ENCODE results near the gene RSRC2. TPM values are rescaled to one million over a fixed set of nuclear protein-coding genes. Genes with fewer than 3 reads are reported as not detected.

RSRC2 gene
- total and polyA plus RNA-seq, 8 donors: 49.6 to 283 (median 210) TPM

- TF ChIP-seq CTCF (IDR thresholded peaks at IDR 0.05): no peak
- no peak for DNase-seq
- no peak overlapping the region for H3K27ac ChIP-seq
- H3K9me3 ChIP-seq: no peaks in the 10 kb centered on the region
- no peak overlapping the region for H3K4me3 ChIP-seq
- H3K4me1 ChIP-seq: no peaks in the 10 kb centered on the region
- no peaks in the 10 kb centered on the region for H3K27me3 ChIP-seq
- H3K36me3 ChIP-seq: peaks cover 0 to 44% of the 10 kb centered on the region in 2 donors
- no peak for ATAC-seq
- intact Hi-C loops (cut with DNase I): no loop called here
These were observed 36.6 kb upstream of the RSRC2 start for GRCh38 chr12:122563361-122563760.

DNA sequence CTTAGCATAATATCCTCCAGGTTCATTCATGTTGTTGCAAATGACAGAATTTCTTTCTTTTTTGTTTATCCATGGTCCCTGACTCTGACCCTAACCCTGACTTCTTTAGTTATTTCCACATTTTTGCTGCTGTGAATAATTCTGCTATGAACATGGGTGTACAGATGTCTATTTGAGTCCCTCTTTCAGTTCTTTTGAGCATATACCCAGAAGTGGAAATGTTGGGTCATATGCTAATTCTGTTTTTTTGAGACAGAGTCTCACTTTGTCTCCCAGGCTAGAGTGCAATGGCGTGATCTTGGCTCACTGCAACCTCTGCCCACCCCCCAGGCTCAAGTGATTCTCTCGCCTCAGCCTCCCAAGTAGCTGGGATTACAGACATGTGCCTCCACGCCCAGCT, 33.4 kb upstream of the RSRC2 start:
- intact Hi-C loops (cut with DNase I): no loop called here
- Histone ChIP-seq H3K9me3 (no peaks in the 10 kb centered on the region), H3K27me3 (no peaks in the 10 kb centered on the region), H3K27ac (no peak overlapping the region), H3K4me1 (no peaks in the 10 kb centered on the region), H3K4me3 (no peak overlapping the region), H3K36me3 (peaks cover 0 to 58% of the 10 kb centered on the region in 2 donors)
- DNase-seq (no peak), ATAC-seq (no peak)
- no peak for TF ChIP-seq CTCF (IDR thresholded peaks at IDR 0.05)

DNA sequence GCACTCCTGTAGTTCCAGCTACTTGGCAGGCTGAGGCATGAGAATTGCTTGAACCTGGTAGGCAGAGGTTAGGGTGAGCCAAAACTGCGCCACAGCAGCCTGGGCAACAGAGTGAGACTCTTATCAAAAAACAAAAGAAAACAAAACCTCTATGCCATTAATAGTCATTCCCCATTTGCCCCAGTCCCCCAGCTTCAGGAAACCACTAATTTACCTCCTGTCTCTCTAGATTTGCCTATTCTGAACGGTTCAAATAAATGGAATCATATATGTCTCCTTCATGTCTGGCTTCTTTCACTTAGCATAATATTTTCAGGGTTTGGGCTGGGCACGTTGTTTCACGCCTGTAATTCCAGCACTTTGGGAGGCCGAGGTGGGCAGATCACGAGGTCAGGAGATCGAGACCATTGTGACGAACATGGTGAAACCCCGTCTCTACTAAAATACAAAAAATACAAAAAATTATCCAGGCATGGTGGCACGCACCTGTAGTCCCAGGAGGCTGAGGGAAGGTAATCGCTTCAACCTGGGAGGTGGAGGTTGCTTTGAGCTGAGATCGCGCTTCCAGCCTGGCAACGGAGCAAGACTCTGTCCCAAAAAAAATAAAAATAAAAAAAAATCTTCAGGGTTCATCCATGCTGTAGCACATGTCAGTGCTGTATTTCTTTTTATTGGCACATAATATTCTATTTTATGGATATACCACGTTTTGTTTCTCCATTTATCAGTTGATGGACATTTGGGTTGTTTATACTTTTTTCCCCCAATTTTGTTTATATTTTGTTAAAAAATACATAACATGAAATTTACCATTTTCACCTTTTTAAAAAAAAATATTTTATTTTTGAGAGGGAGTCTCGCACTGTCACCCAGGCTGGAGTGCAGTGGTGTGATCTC, 32.3 kb upstream of the RSRC2 start:
- ATAC-seq (no peak), DNase-seq (no peak)
- intact Hi-C loops (cut with DNase I): no loop called here
- Histone ChIP-seq H3K27me3 (no peaks in the 10 kb centered on the region), H3K4me3 (no peak overlapping the region), H3K36me3 (peaks cover 0 to 60% of the 10 kb centered on the region in 2 donors), H3K4me1 (no peaks in the 10 kb centered on the region), H3K9me3 (no peaks in the 10 kb centered on the region), H3K27ac (no peak overlapping the region)
- no peak for TF ChIP-seq CTCF (IDR thresholded peaks at IDR 0.05)

- Histone ChIP-seq H3K27ac (no peak overlapping the region), H3K4me1 (no peaks in the 10 kb centered on the region), H3K36me3 (peaks cover 0 to 83% of the 10 kb centered on the region in 2 donors), H3K9me3 (no peaks in the 10 kb centered on the region), H3K4me3 (no peak overlapping the region), H3K27me3 (no peaks in the 10 kb centered on the region)
- no peak for DNase-seq
- intact Hi-C loops (cut with DNase I): no loop called here
- no peak for TF ChIP-seq CTCF (IDR thresholded peaks at IDR 0.05)
- no peak for ATAC-seq
These were observed 20.6 kb upstream of the RSRC2 start for GRCh38 chr12:122547330-122547729.

- Histone ChIP-seq H3K4me3 (no peak overlapping the region), H3K36me3 (peaks cover 0 to 71% of the 10 kb centered on the region in 2 donors), H3K27me3 (no peaks in the 10 kb centered on the region), H3K9me3 (no peaks in the 10 kb centered on the region), H3K27ac (no peak overlapping the region), H3K4me1 (no peaks in the 10 kb centered on the region)
- no peak for ATAC-seq
- no peak for TF ChIP-seq CTCF (IDR thresholded peaks at IDR 0.05)
- DNase-seq: no peak
- intact Hi-C loops (cut with DNase I): no loop called here
These were observed 19.1 kb upstream of the RSRC2 start for GRCh38 chr12:122545855-122546254.
